Stimulated activated CD8-positive, alpha-beta memory T cell treated with anti-CD3 and anti-CD28 coated beads, Interleukin-4, amount 100 ng/mL, for 48 hours (primary cell): ENCODE measurements around the gene SLC2A4.
A peak's percentile ranks its signal among the peaks of the same experiment; 100 is the strongest.
"Not testable (repeated sequence)": the region's sequence is repeated elsewhere in the genome, so short reads cannot be mapped to it uniquely, and the experiment has no call there.

ENCODE experiments used
- DNase-seq: peaks from one replicate; pipeline ENCODE4 v3.0.0-alpha.2; 2020

The SLC2A4 gene

GRCh38 chr17:7327056-7327455, 45.5 kb downstream of the SLC2A4 start:
- DNase-seq: no peak

- DNase-seq: no peak
Observed at GRCh38 chr17:7327501-7327900, 46.0 kb downstream of the SLC2A4 start.

GRCh38 chr17:7328009-7328408, 46.5 kb downstream of the SLC2A4 start:
- no peak for DNase-seq

GRCh38 chr17:7328840-7329373, 47.4 kb downstream of the SLC2A4 start, which contains the start of gene NEURL4:
Gene NEURL4 (minus strand): TSS chr17:7329335. CDS start chr17:7329312, 23 bp downstream.
- no peak for DNase-seq

- DNase-seq: peak; percentile 96
Observed at GRCh38 chr17:7329374-7329996, 48.0 kb downstream of the SLC2A4 start.

- DNase-seq: peak; percentile 86
Observed at GRCh38 chr17:7329997-7330637, 48.6 kb downstream of the SLC2A4 start.

- DNase-seq: no peak
Observed at GRCh38 chr17:7330638-7331015, 49.1 kb downstream of the SLC2A4 start.

- no peak for DNase-seq
Observed at GRCh38 chr17:7332111-7332510, 50.6 kb downstream of the SLC2A4 start.

- DNase-seq: peak; percentile 51
Observed at GRCh38 chr17:7332600-7333069, 51.1 kb downstream of the SLC2A4 start.

- no peak for DNase-seq
Observed at GRCh38 chr17:7334938-7335538, 53.5 kb downstream of the SLC2A4 start.

GRCh38 chr17:7335765-7336164, 54.2 kb downstream of the SLC2A4 start:
- DNase-seq: not testable (repeated sequence)

- DNase-seq: peak; percentile 93
Observed at GRCh38 chr17:7336240-7337175, 55.0 kb downstream of the SLC2A4 start, which contains the start of gene ACAP1. Gene ACAP1 (plus strand): TSS chr17:7336529. CDS start chr17:7336735, 206 bp downstream.

GRCh38 chr17:7337600-7337999, 56.1 kb downstream of the SLC2A4 start:
- not testable (repeated sequence) for DNase-seq
